CD14-positive monocyte (primary cell): ENCODE data around the gene C1orf185. TPM values are rescaled to one million over a fixed set of nuclear protein-coding genes. Genes with fewer than 3 reads are reported as not detected.
A peak's percentile ranks its signal among the peaks of the same experiment; 100 is the strongest.

ENCODE experiments used
- DNase-seq, 3 donors: peaks; one replicate each; pipeline ENCODE4 v3.0.0-alpha.2; 2011 to 2022
- H2AFZ ChIP-seq: 2 replicates; pipeline ENCODE4 v1.6.0; 2012; ENCODE audit warnings: mild to moderate bottlenecking, low read depth, low read length, inconsistent platforms; ENCODE audit not compliant: insufficient read depth, poor library complexity, severe bottlenecking
- H3K27ac ChIP-seq, 2 donors: 1 replicate in 1 of 2; 2 replicates in 1 of 2; pipeline ENCODE4 v1.5.1; 2012 to 2013; ENCODE audit warnings: low read length in 2 of 2, control low read depth in 1 of 2, inconsistent platforms in 1 of 2, low read depth in 1 of 2, mild to moderate bottlenecking in 1 of 2
- H3K27me3 ChIP-seq, 2 donors: one replicate each; pipeline versions ENCODE4 v1.6.0 to v1.6.1; 2011 to 2013; ENCODE audit warnings: low read length in 2 of 2; ENCODE audit not compliant: control insufficient read depth in 2 of 2, insufficient read depth in 2 of 2
- H3K36me3 ChIP-seq, 2 donors: replicated peaks in 1 of 2; 1 replicate in 1 of 2; 2 replicates in 1 of 2; pipeline versions ENCODE4 v1.5.1 to v1.6.1; 2012 to 2013; ENCODE audit warnings: low read length in 2 of 2, control low read depth in 1 of 2, inconsistent platforms in 1 of 2, mild to moderate bottlenecking in 1 of 2; ENCODE audit not compliant: insufficient read depth in 2 of 2, control insufficient read depth in 1 of 2
- H3K4me1 ChIP-seq, 2 donors: 1 replicate in 1 of 2; 2 replicates in 1 of 2; pipeline versions ENCODE4 v1.5.1 to v1.6.1; 2012 to 2013; ENCODE audit warnings: low read length in 2 of 2, control low read depth in 1 of 2, inconsistent platforms in 1 of 2, mild to moderate bottlenecking in 1 of 2, moderate library complexity in 1 of 2; ENCODE audit not compliant: insufficient read depth in 2 of 2, control insufficient read depth in 1 of 2
- H3K4me2 ChIP-seq: replicated peaks from 2 replicates; pipeline ENCODE3; 2012; ENCODE audit warnings: low read length, moderate library complexity, mild to moderate bottlenecking; ENCODE audit not compliant: poor library complexity, severe bottlenecking; ENCODE audit errors: extremely low read depth
- H3K4me3 ChIP-seq, 3 experiments: fragments of 200-600 bp in 1 of 3; sonication (generic) in 1 of 3; replicated peaks in 1 of 3; 1 replicate in 2 of 3; 2 replicates in 1 of 3; pipeline ENCODE4 v1.5.1; 2011 to 2013; ENCODE audit warnings: low read length in 3 of 3, mild to moderate bottlenecking in 3 of 3, control low read depth in 2 of 3, low read depth in 2 of 3, inconsistent platforms in 1 of 3, moderate library complexity in 1 of 3
- H3K79me2 ChIP-seq: 2 replicates; pipeline ENCODE4 v1.6.0; 2012; ENCODE audit warnings: mild to moderate bottlenecking, control low read depth, inconsistent platforms, low read length, moderate library complexity; ENCODE audit not compliant: insufficient read depth
- H3K9ac ChIP-seq: 2 replicates; pipeline ENCODE4 v1.6.0; 2017; ENCODE audit warnings: low read length, mild to moderate bottlenecking; ENCODE audit not compliant: insufficient read depth, poor library complexity, severe bottlenecking
- H3K9me3 ChIP-seq, 2 donors: replicated peaks in 1 of 2; 1 replicate in 1 of 2; 2 replicates in 1 of 2; pipeline versions ENCODE4 v1.5.1 to v1.6.1; 2012 to 2013; ENCODE audit warnings: low read length in 2 of 2, control low read depth in 1 of 2; ENCODE audit not compliant: control insufficient read depth in 1 of 2, insufficient read depth in 1 of 2
- H4K20me1 ChIP-seq: 2 replicates; pipeline ENCODE4 v1.6.0; 2012; ENCODE audit warnings: mild to moderate bottlenecking, low read length, control low read depth, moderate library complexity; ENCODE audit not compliant: insufficient read depth
- H3K27ac Mint-ChIP-seq, 7 donors: one replicate each; pipeline ENCODE4 v1.8.0; 2020; ENCODE audit warnings: mild to moderate bottlenecking in 7 of 7, mixed read lengths in 7 of 7, moderate library complexity in 6 of 7, inconsistent platforms in 2 of 7
- H3K27me3 Mint-ChIP-seq, 3 donors: one replicate each; pipeline ENCODE4 v1.8.0; 2021 to 2022; ENCODE audit warnings: low read depth in 3 of 3, mild to moderate bottlenecking in 3 of 3, mixed read lengths in 3 of 3, moderate library complexity in 3 of 3, inconsistent platforms in 1 of 3
- H3K36me3 Mint-ChIP-seq, 2 donors: one replicate each; pipeline ENCODE4 v1.8.0; 2020; ENCODE audit warnings: mixed read lengths in 2 of 2, inconsistent platforms in 1 of 2, mild to moderate bottlenecking in 1 of 2
- H3K4me1 Mint-ChIP-seq: one replicate; pipeline ENCODE4 v1.8.0; 2020; ENCODE audit warnings: mild to moderate bottlenecking, mixed read lengths
- H3K4me3 Mint-ChIP-seq, 2 donors: one replicate each; pipeline ENCODE4 v1.8.0; 2020; ENCODE audit warnings: mild to moderate bottlenecking in 2 of 2, mixed read lengths in 2 of 2, moderate library complexity in 1 of 2
- H3K9me3 Mint-ChIP-seq, 7 donors: one replicate each; pipeline ENCODE4 v1.8.0; 2020 to 2022; ENCODE audit warnings: mixed read lengths in 7 of 7, mild to moderate bottlenecking in 6 of 7, moderate library complexity in 6 of 7, inconsistent platforms in 2 of 7
- whole genome bisulfite sequencing: methylation state at CpG from one replicate; pipeline ENCODE4 v1.1.5; 2013; ENCODE audit warnings: missing lambda C conversion rate; ENCODE audit not compliant: insufficient coverage; 5-methylcytosine and 5-hydroxymethylcytosine counted together
- intact Hi-C, 2 donors: fragments of 100-400 bp; cut with micrococcal nuclease; formaldehyde crosslinking; loops; one replicate each; pipeline versions ENCODE4 v1.15.0 to v1.15.1; 2023
- polyA plus RNA-seq, 3 donors: library from polyadenylated mRNA; depleted of rRNA in 1 of 3; unstranded in 2 of 3; stranded (reverse) in 1 of 3; fragments of 300-500 nt in 2 of 3; fragments of >200 nt in 1 of 3; fragmentation: Illumina TruSeq in 2 of 3; gene quantifications; 1 replicate in 2 of 3; 2 replicates in 1 of 3; pipeline ENCODE4 v1.2.3, GENCODE V29; 2012 to 2021
- TF ChIP-seq, protein P1 (sequence below): fragments of 200-600 bp; IDR thresholded peaks from one replicate; pipeline ENCODE4 v1.8.0; 2022; ENCODE audit warnings: antibody characterized with exemption, mild to moderate bottlenecking

C1orf185 gene
- polyA plus RNA-seq, 3 donors, result not detected

DNA sequence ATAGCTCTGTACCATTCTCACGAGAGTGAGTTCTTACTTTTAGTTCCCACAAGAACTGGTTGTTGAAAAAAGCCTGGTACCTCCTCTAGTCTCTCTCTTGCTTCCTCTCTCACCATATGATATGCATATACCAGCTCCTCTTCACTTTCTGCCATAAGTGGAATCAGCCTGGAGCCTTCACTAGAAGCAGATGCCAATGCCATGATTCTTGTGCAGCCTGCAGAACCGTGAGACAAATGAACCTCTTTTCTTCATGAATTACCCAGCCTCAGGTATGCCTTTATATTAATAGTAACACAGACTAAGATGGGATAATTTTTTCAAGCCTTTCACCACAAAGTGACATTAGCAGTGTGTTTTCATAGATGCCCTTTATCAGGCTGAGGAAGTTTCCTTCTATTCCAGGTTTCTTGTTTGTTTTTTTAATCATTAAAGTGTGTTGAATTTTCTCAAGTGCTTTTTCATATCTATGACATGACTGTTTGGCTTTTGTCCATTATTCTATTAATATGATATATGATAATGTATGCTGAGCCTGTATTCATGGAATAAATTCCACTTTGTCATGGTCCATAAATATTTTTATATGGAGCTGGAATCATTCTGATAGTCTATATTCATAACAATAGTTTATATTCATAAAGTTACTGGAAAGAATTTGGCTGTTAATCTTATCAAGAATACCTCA is 40.7 kb upstream of the C1orf185 start:
- no peak overlapping the region for H3K4me3 ChIP-seq
- no peaks in the 10 kb centered on the region for H3K36me3 Mint-ChIP-seq
- intact Hi-C loops, result no loop called here

GRCh38 chr1:51063121-51063520 is 38.9 kb upstream of the C1orf185 start:
- Histone ChIP-seq H3K9ac (no peak overlapping the region), H3K27me3 (no peaks in the 10 kb centered on the region), H3K4me2 (no peak overlapping the region), H3K4me3 (no peak overlapping the region), H3K79me2 (no peaks in the 10 kb centered on the region), H3K4me1 (no peaks in the 10 kb centered on the region), H3K9me3 (peaks cover 0 to 21% of the 10 kb centered on the region in 2 donors), H4K20me1 (no peaks in the 10 kb centered on the region), H3K27ac (no peak overlapping the region), H2AFZ (no peak overlapping the region), H3K36me3 (no peaks in the 10 kb centered on the region)
- peaks cover 6 to 22% (median 10%) of the 10 kb centered on the region in 7 donors for H3K9me3 Mint-ChIP-seq
- no peak overlapping the region for H3K27ac Mint-ChIP-seq
- TF ChIP-seq, protein P1, sequence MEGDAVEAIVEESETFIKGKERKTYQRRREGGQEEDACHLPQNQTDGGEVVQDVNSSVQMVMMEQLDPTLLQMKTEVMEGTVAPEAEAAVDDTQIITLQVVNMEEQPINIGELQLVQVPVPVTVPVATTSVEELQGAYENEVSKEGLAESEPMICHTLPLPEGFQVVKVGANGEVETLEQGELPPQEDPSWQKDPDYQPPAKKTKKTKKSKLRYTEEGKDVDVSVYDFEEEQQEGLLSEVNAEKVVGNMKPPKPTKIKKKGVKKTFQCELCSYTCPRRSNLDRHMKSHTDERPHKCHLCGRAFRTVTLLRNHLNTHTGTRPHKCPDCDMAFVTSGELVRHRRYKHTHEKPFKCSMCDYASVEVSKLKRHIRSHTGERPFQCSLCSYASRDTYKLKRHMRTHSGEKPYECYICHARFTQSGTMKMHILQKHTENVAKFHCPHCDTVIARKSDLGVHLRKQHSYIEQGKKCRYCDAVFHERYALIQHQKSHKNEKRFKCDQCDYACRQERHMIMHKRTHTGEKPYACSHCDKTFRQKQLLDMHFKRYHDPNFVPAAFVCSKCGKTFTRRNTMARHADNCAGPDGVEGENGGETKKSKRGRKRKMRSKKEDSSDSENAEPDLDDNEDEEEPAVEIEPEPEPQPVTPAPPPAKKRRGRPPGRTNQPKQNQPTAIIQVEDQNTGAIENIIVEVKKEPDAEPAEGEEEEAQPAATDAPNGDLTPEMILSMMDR, result no peak
- DNase-seq, result no peak
- H3K27me3 Mint-ChIP-seq, result peaks cover 0 to 2% (median 1%) of the 10 kb centered on the region in 3 donors
- no peaks in the 10 kb centered on the region for H3K4me1 Mint-ChIP-seq
- H3K4me3 Mint-ChIP-seq, result no peak overlapping the region
- H3K36me3 Mint-ChIP-seq, result no peaks in the 10 kb centered on the region
- intact Hi-C loops, result no loop called here

More for the DNA sequence above, 40.7 kb upstream of the C1orf185 start:
- Mint-ChIP-seq H3K27me3 (peaks cover 0 to 4% (median 2%) of the 10 kb centered on the region in 3 donors), H3K4me1 (no peaks in the 10 kb centered on the region), H3K9me3 (peaks cover 8 to 24% (median 19%) of the 10 kb centered on the region in 7 donors), H3K4me3 (no peak overlapping the region), H3K27ac (peak overlapping the region in 1 of 7 donors; percentile 47)
- no peaks in the 10 kb centered on the region for H3K36me3 ChIP-seq
- no peaks in the 10 kb centered on the region for H3K27me3 ChIP-seq
- TF ChIP-seq, protein P1, result no peak
- no peak overlapping the region for H3K27ac ChIP-seq
- no peaks in the 10 kb centered on the region for H4K20me1 ChIP-seq
- H2AFZ ChIP-seq, result no peak overlapping the region
- DNase-seq, result no peak
- no peaks in the 10 kb centered on the region for H3K4me1 ChIP-seq
- H3K9me3 ChIP-seq, result peaks cover 0 to 21% of the 10 kb centered on the region in 2 donors
- no peak overlapping the region for H3K4me2 ChIP-seq
- no peaks in the 10 kb centered on the region for H3K79me2 ChIP-seq
- no peak overlapping the region for H3K9ac ChIP-seq
- WGBS, result no CpG with 5 or more reads among the region's 2 CpGs
